CD14-positive monocyte (primary cell): ENCODE measurements around the gene RNASE4. TPM values are rescaled to one million over a fixed set of nuclear protein-coding genes. Genes with fewer than 3 reads are reported as not detected.

Source experiments
- DNase-seq, 3 donors: peaks; one replicate each; pipeline ENCODE4 v3.0.0-alpha.2; 2011 to 2022
- H2AFZ ChIP-seq: 2 replicates; pipeline ENCODE4 v1.6.0; 2012; ENCODE audit warnings: mild to moderate bottlenecking, low read depth, low read length, inconsistent platforms; ENCODE audit not compliant: insufficient read depth, poor library complexity, severe bottlenecking
- H3K27ac ChIP-seq, 2 donors: 1 replicate in 1 of 2; 2 replicates in 1 of 2; pipeline ENCODE4 v1.5.1; 2012 to 2013; ENCODE audit warnings: low read length in 2 of 2, control low read depth in 1 of 2, inconsistent platforms in 1 of 2, low read depth in 1 of 2, mild to moderate bottlenecking in 1 of 2
- H3K27me3 ChIP-seq, 2 donors: one replicate each; pipeline versions ENCODE4 v1.6.0 to v1.6.1; 2011 to 2013; ENCODE audit warnings: low read length in 2 of 2; ENCODE audit not compliant: control insufficient read depth in 2 of 2, insufficient read depth in 2 of 2
- H3K36me3 ChIP-seq, 2 donors: replicated peaks in 1 of 2; 1 replicate in 1 of 2; 2 replicates in 1 of 2; pipeline versions ENCODE4 v1.5.1 to v1.6.1; 2012 to 2013; ENCODE audit warnings: low read length in 2 of 2, control low read depth in 1 of 2, inconsistent platforms in 1 of 2, mild to moderate bottlenecking in 1 of 2; ENCODE audit not compliant: insufficient read depth in 2 of 2, control insufficient read depth in 1 of 2
- H3K4me1 ChIP-seq, 2 donors: 1 replicate in 1 of 2; 2 replicates in 1 of 2; pipeline versions ENCODE4 v1.5.1 to v1.6.1; 2012 to 2013; ENCODE audit warnings: low read length in 2 of 2, control low read depth in 1 of 2, inconsistent platforms in 1 of 2, mild to moderate bottlenecking in 1 of 2, moderate library complexity in 1 of 2; ENCODE audit not compliant: insufficient read depth in 2 of 2, control insufficient read depth in 1 of 2
- H3K4me2 ChIP-seq: replicated peaks from 2 replicates; pipeline ENCODE3; 2012; ENCODE audit warnings: low read length, moderate library complexity, mild to moderate bottlenecking; ENCODE audit not compliant: poor library complexity, severe bottlenecking; ENCODE audit errors: extremely low read depth
- H3K4me3 ChIP-seq, 3 experiments: fragments of 200-600 bp in 1 of 3; sonication (generic) in 1 of 3; replicated peaks in 1 of 3; 1 replicate in 2 of 3; 2 replicates in 1 of 3; pipeline ENCODE4 v1.5.1; 2011 to 2013; ENCODE audit warnings: low read length in 3 of 3, mild to moderate bottlenecking in 3 of 3, control low read depth in 2 of 3, low read depth in 2 of 3, inconsistent platforms in 1 of 3, moderate library complexity in 1 of 3
- H3K79me2 ChIP-seq: 2 replicates; pipeline ENCODE4 v1.6.0; 2012; ENCODE audit warnings: mild to moderate bottlenecking, control low read depth, inconsistent platforms, low read length, moderate library complexity; ENCODE audit not compliant: insufficient read depth
- H3K9ac ChIP-seq: 2 replicates; pipeline ENCODE4 v1.6.0; 2017; ENCODE audit warnings: low read length, mild to moderate bottlenecking; ENCODE audit not compliant: insufficient read depth, poor library complexity, severe bottlenecking
- H3K9me3 ChIP-seq, 2 donors: replicated peaks in 1 of 2; 1 replicate in 1 of 2; 2 replicates in 1 of 2; pipeline versions ENCODE4 v1.5.1 to v1.6.1; 2012 to 2013; ENCODE audit warnings: low read length in 2 of 2, control low read depth in 1 of 2; ENCODE audit not compliant: control insufficient read depth in 1 of 2, insufficient read depth in 1 of 2
- H4K20me1 ChIP-seq: 2 replicates; pipeline ENCODE4 v1.6.0; 2012; ENCODE audit warnings: mild to moderate bottlenecking, low read length, control low read depth, moderate library complexity; ENCODE audit not compliant: insufficient read depth
- H3K27ac Mint-ChIP-seq, 7 donors: one replicate each; pipeline ENCODE4 v1.8.0; 2020; ENCODE audit warnings: mild to moderate bottlenecking in 7 of 7, mixed read lengths in 7 of 7, moderate library complexity in 6 of 7, inconsistent platforms in 2 of 7
- H3K27me3 Mint-ChIP-seq, 3 donors: one replicate each; pipeline ENCODE4 v1.8.0; 2021 to 2022; ENCODE audit warnings: low read depth in 3 of 3, mild to moderate bottlenecking in 3 of 3, mixed read lengths in 3 of 3, moderate library complexity in 3 of 3, inconsistent platforms in 1 of 3
- H3K36me3 Mint-ChIP-seq, 2 donors: one replicate each; pipeline ENCODE4 v1.8.0; 2020; ENCODE audit warnings: mixed read lengths in 2 of 2, inconsistent platforms in 1 of 2, mild to moderate bottlenecking in 1 of 2
- H3K4me1 Mint-ChIP-seq: one replicate; pipeline ENCODE4 v1.8.0; 2020; ENCODE audit warnings: mild to moderate bottlenecking, mixed read lengths
- H3K4me3 Mint-ChIP-seq, 2 donors: one replicate each; pipeline ENCODE4 v1.8.0; 2020; ENCODE audit warnings: mild to moderate bottlenecking in 2 of 2, mixed read lengths in 2 of 2, moderate library complexity in 1 of 2
- H3K9me3 Mint-ChIP-seq, 7 donors: one replicate each; pipeline ENCODE4 v1.8.0; 2020 to 2022; ENCODE audit warnings: mixed read lengths in 7 of 7, mild to moderate bottlenecking in 6 of 7, moderate library complexity in 6 of 7, inconsistent platforms in 2 of 7
- CTCF ChIP-seq: fragments of 200-600 bp; IDR thresholded peaks from one replicate; pipeline ENCODE4 v1.8.0; 2022; ENCODE audit warnings: antibody characterized with exemption, mild to moderate bottlenecking
- WGBS: methylation state at CpG from one replicate; pipeline ENCODE4 v1.1.5; 2013; ENCODE audit warnings: missing lambda C conversion rate; ENCODE audit not compliant: insufficient coverage; 5-methylcytosine and 5-hydroxymethylcytosine counted together
- intact Hi-C, 2 donors: fragments of 100-400 bp; cut with micrococcal nuclease; formaldehyde crosslinking; loops; one replicate each; pipeline versions ENCODE4 v1.15.0 to v1.15.1; 2023
- polyA plus RNA-seq, 3 donors: library from polyadenylated mRNA; depleted of rRNA in 1 of 3; unstranded in 2 of 3; stranded (reverse) in 1 of 3; fragments of 300-500 nt in 2 of 3; fragments of >200 nt in 1 of 3; fragmentation: Illumina TruSeq in 2 of 3; gene quantifications; 1 replicate in 2 of 3; 2 replicates in 1 of 3; pipeline ENCODE4 v1.2.3, GENCODE V29; 2012 to 2021

RNASE4 gene
- polyA plus RNA-seq, 3 donors: 18.5 to 85.8 (median 49.1) TPM

GRCh38 chr14:20681348-20682126, 2.8 kb upstream of the RNASE4 start:
- no peaks in the 10 kb centered on the region for H4K20me1 ChIP-seq
- peak overlapping the region; percentile 84 to 91 (median 86) for H3K4me3 ChIP-seq
- no peaks in the 10 kb centered on the region for H3K79me2 ChIP-seq
- Mint-ChIP-seq H3K36me3 (no peaks in the 10 kb centered on the region), H3K9me3 (no peaks in the 10 kb centered on the region), H3K4me3 (no peak overlapping the region), H3K27ac (no peak overlapping the region), H3K27me3 (peaks cover 0 to 9% (median 0%) of the 10 kb centered on the region in 3 donors), H3K4me1 (peaks cover 41% of the 10 kb centered on the region)
- peaks cover 58 to 60% of the 10 kb centered on the region in 2 donors for H3K4me1 ChIP-seq
- H3K9ac ChIP-seq: peak overlapping the region; percentile 91
- peak; percentile 76 to 88 (median 87) for DNase-seq
- intact Hi-C loops: loop anchor here (2.0 to 10.0 kb wide), 7 partner anchors 49 to 423 kb away; partner anchors contain the start of genes PARP2 (in 1 of the 2), TMEM253 (in 1 of the 2) and ZNF219 (in 1 of the 2)
- H3K27ac ChIP-seq: peak overlapping the region; percentile 96 to 99
- no peaks in the 10 kb centered on the region for H3K9me3 ChIP-seq
- H3K36me3 ChIP-seq: no peaks in the 10 kb centered on the region
- H2AFZ ChIP-seq: peak overlapping the region; percentile 77
- H3K4me2 ChIP-seq: peak overlapping the region; percentile 88
- TF ChIP-seq CTCF: no peak
- 0% methylated on average over 13 of the region's 25 CpGs for WGBS
- H3K27me3 ChIP-seq: no peaks in the 10 kb centered on the region

GRCh38 chr14:20682127-20682434, 2.3 kb upstream of the RNASE4 start:
- H3K9me3 Mint-ChIP-seq: no peaks in the 10 kb centered on the region
- Histone ChIP-seq H2AFZ (peak overlapping the region; percentile 77), H3K4me2 (peak overlapping the region; percentile 88), H3K9me3 (no peaks in the 10 kb centered on the region), H3K9ac (peak overlapping the region; percentile 91), H3K4me1 (peaks cover 61% of the 10 kb centered on the region in 2 donors), H3K79me2 (peaks cover 3% of the 10 kb centered on the region), H3K27ac (peak overlapping the region; percentile 96 to 99), H3K27me3 (no peaks in the 10 kb centered on the region), H4K20me1 (no peaks in the 10 kb centered on the region), H3K36me3 (no peaks in the 10 kb centered on the region), H3K4me3 (peak overlapping the region; percentile 84 to 91 (median 86))
- H3K27me3 Mint-ChIP-seq: peaks cover 0 to 9% (median 0%) of the 10 kb centered on the region in 3 donors
- H3K4me3 Mint-ChIP-seq: no peak overlapping the region
- TF ChIP-seq CTCF: no peak
- no peaks in the 10 kb centered on the region for H3K36me3 Mint-ChIP-seq
- H3K4me1 Mint-ChIP-seq: peaks cover 45% of the 10 kb centered on the region
- no peak overlapping the region for H3K27ac Mint-ChIP-seq
- WGBS: 3% methylated on average over 8 of the region's 11 CpGs
- intact Hi-C loops: loop anchor here (2.0 to 10.0 kb wide), 7 partner anchors 50 to 423 kb away; partner anchors contain the start of genes PARP2 (in 1 of the 2), TMEM253 (in 1 of the 2) and ZNF219 (in 1 of the 2)
- no peak for DNase-seq
